Erythroblast (primary cell): ENCODE data around the gene AGFG2.
"Not testable (repeated sequence)": the region's sequence is repeated elsewhere in the genome, so short reads cannot be mapped to it uniquely, and the experiment has no call there.

Experiments used
- DNase-seq, 2 experiments: peaks; one replicate each; lab custom pipeline; 2025; lab: John Stamatoyannopoulos, UW
- GATA1 ChIP-seq: IDR thresholded peaks from 2 replicates; pipeline ENCODE4 v1.6.1; 2011; ENCODE audit warnings: low read depth, mild to moderate bottlenecking, control low read depth, low read length, moderate library complexity
- POLR2A ChIP-seq: IDR thresholded peaks from 2 replicates; pipeline ENCODE4 v1.6.1; 2011; ENCODE audit warnings: mild to moderate bottlenecking, low read length

Gene AGFG2, protein sequence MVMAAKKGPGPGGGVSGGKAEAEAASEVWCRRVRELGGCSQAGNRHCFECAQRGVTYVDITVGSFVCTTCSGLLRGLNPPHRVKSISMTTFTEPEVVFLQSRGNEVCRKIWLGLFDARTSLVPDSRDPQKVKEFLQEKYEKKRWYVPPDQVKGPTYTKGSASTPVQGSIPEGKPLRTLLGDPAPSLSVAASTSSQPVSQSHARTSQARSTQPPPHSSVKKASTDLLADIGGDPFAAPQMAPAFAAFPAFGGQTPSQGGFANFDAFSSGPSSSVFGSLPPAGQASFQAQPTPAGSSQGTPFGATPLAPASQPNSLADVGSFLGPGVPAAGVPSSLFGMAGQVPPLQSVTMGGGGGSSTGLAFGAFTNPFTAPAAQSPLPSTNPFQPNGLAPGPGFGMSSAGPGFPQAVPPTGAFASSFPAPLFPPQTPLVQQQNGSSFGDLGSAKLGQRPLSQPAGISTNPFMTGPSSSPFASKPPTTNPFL

DNA sequence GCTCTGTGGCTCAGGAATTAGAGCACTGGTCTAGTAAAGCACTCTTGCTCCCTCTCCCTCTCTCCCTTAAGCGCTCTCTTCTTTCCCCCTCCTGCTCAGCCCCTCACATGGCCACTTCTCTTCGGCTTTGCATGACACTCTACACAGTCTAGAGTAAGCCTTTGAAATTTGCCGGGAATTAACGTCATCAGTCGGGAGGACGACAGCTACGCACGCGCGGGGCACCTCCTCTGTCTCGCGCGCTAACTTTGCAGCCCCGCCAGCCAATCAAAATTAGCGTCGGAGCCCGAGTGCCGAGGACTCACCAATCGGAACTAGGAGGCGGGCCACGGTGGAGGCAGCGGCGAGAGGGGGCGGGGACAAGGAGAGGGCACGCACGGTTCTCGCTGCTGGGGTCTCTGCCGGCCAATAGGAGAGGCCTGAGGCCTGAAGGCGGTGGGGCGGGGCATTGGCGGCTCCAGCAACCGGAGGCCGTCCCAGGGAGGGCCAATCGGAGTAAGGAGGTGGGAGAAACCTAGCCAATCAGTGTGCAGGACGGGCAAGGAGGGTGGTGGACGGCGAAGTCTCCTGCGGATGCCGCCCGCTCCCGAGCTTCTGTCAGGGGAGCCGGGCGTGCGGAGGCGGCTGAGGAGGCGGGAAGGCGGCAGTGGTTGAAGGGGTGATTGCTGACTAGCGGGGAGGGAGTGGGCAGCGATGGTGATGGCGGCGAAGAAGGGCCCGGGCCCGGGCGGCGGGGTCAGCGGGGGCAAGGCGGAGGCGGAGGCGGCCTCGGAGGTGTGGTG lies at the start of gene AGFG2:
Gene AGFG2 (plus strand): TSS at position 550 of the 782 bp plus-strand sequence. CDS start 144 bp downstream, at position 694.
- no peak for TF ChIP-seq GATA1
- TF ChIP-seq POLR2A, result peak; percentile 87
- peak; percentile 100 for DNase-seq

DNA sequence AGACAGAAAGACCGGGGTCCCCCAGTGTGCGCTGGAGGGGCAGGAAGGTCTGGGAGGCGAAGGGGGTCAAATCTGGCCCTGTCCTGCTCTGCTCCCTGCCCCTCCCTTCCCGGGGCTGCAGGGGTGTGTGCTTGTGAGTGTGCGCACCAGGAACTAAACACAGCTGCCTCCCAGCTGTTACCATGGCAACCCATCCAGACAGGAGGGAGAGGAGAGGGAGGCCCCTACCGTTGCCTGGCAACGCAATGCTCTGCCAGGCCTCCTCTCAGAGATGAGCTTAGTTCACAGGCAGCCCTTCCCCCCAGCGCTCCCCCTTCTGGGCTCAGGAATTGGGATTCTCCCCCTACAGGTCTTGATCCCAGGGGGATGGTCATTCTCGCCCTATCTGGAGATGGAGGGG lies 49.2 kb upstream of the AGFG2 start:
- DNase-seq, result peak; percentile 86 to 90
- TF ChIP-seq POLR2A (no peak), GATA1 (no peak)

DNA sequence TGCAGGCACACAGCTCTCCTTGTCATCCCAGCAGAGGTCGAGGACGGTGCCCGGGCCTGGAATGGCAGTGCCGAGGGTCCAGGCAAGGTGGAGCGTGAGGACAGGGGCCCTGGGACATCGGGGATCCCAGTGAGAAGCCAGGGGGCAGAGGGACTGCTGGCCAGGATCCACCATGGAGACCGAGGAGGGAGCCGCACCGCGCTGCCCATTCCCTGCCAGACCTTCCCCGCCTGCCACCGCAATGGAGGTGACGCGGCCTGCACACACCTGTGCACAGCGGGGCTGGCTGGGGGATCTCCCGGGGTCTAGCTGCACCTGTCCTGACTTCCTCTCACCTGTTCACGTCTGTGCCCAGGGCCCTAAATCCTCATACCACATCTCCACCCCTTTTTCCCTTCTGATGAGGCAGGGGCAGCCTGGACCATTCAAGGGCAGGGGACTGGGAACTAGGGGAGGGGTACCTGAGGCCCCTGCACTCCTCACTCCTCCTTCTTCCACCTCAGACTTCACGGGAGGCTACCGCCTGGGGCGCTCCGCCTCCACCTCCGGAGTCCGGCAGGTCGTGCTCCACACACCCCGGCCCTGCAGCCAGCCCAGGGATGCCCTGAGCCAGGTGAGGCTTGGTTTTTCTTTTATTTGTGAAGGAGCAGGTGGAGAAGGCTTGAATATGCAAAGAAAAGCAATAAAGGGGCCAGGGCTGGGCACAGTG lies 48.4 kb upstream of the AGFG2 start:
- no peak for TF ChIP-seq POLR2A
- TF ChIP-seq GATA1, result no peak
- no peak for DNase-seq

DNA sequence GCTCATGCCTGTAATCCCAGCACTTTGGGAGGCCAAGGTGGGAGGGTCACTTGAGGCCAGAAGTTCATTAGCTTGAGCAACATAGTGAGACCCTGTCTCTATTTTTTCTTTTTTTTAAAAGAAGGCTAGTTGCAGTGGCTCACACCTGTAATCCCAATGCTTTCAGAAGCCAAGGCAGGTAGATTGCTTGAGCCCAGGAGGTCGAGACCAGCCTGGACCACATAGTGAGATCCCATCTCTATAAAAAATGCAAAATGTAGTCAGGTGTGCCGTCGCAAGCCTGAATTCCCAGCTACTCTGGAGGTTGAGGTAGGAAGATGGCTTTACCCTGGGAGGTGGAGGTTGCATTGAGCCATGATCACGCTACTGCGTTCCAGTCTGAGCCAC lies 47.8 kb upstream of the AGFG2 start:
- DNase-seq, result no peak
- no peak for TF ChIP-seq GATA1
- no peak for TF ChIP-seq POLR2A

DNA sequence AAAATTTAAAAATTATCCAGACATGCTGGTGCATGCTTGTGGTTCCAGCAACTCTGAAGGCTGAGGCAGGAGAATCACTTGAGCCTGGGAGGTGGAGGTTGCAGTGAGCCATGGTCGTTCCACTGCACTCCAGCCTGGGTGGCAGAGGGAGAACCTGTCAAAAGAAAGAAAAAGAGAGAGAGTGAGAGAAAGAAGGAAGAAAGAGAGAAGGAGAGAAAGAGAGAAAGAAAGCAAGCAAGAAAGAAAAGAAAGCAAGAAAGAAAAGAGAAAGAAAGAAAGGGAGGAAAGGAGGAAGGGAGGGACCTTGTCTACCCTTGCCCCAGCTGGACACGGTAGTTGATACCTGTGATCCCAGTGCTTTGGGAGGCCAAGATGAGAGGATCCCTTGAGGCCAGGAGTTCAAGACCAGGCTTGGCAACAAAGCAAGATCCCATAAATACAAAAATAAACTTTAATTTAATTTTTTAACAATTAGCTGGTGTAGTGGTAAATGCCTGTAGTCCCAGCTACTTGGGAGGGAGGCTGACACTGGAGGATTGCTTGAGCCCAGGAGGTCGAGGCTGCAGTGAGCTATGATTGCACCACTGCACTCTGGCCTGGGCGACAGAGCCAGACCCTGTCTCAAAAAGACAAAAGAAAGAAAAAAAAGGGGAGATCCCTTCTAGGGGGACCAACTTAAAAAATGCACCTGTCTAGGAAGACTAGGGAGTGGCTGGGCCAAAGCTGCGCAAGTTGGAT lies 46.1 kb upstream of the AGFG2 start:
- TF ChIP-seq POLR2A (no peak), GATA1 (no peak)
- no peak for DNase-seq

DNA sequence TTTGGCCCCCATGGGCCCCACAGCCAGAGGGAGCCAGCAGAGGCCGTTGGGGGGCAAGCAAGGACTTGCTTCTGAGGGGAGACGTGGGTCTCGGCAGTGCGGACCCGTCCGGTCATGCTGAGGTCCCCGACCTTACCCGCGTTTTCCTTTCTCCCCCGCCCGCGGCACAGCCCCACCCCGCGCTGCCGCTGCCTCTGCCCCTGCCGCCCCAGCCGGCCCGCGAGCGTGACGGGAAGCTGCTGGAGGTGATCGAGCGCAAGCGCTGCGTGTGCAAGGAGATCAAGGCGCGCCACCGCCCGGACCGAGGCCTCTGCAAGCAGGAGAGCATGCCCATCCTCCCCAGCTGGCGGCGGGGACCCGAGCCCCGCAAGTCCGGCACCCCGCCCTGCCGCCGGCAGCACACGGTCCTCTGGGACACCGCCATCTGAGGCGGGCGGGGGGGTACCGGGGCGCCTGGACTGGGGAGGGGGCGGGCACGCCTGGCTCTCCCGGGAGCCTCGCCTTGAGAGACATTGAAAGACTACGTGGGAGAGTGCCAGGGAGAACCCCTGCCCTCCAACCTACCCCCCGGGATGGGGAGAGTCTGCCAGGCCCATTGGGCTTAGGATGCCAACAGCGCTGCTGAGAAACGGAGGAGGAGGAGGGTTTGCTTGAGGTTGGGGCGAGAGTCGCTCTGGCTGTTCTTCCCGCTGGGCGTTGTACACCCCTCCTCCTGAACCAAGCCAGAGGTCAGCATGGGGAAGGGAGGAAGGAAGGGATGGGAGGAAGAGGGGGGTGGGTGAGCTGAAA lies 45.3 kb upstream of the AGFG2 start:
- TF ChIP-seq POLR2A, result no peak
- no peak for TF ChIP-seq GATA1
- DNase-seq, result peak; percentile 81 to 82

DNA sequence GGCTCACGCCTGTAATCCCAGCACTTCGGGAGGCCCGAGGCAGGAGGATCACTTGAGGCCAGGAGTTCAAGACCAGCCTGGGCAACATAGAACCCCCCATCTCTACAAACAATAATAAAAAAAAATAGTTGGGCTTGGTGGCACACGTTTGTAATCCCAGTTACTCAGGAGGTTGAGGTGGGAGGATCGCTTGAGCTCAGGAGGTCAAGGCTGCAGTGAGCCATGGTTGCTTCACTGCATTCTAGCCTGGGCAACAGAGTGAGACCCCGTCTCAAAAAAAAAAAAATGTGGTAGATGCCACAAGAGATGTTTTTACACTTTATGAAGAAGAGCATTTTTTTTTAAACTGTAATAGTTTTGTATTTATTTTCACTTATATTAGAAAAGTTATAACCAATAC lies 42.5 kb upstream of the AGFG2 start:
- TF ChIP-seq POLR2A (no peak), GATA1 (no peak)
- no peak for DNase-seq

DNA sequence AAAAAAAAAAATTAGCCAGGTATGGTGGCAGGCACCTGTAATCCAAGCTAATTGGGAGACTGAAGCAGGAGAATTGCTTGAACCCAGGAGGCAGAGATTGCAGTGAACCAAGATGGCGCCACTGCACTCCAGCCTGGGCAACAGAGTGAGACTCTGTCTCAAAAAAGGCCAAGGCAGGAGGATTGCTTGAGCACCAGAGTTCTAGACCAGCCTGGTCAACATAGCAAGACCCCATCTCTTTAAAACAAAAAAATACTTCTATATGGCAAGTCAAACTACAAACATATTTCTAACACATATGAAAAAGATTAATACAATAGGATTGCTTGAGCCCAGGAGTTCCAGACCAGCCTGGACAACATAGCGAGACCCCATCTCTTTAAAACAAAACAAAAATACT lies 38.3 kb upstream of the AGFG2 start:
- DNase-seq, result not testable (repeated sequence)

DNA sequence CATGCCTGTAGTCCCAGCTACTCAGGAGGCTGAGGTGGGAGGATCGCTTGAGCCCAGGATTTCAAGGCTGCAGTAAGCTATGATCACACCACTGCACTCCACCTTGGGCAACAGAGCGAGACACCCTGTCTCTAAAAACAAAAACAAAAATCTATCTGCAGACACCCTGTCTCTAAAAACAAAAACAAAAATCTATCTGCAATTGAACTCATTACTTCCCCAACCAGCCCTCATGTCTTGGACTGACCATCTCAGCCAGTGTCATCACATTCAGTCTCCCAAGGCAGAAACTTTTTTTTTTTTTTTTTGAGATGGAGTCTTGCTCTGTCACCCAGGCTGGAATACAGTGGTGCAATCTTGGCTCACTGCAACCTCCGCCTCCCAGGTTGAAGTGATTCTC lies 35.0 kb upstream of the AGFG2 start:
- DNase-seq, result not testable (repeated sequence)

DNA sequence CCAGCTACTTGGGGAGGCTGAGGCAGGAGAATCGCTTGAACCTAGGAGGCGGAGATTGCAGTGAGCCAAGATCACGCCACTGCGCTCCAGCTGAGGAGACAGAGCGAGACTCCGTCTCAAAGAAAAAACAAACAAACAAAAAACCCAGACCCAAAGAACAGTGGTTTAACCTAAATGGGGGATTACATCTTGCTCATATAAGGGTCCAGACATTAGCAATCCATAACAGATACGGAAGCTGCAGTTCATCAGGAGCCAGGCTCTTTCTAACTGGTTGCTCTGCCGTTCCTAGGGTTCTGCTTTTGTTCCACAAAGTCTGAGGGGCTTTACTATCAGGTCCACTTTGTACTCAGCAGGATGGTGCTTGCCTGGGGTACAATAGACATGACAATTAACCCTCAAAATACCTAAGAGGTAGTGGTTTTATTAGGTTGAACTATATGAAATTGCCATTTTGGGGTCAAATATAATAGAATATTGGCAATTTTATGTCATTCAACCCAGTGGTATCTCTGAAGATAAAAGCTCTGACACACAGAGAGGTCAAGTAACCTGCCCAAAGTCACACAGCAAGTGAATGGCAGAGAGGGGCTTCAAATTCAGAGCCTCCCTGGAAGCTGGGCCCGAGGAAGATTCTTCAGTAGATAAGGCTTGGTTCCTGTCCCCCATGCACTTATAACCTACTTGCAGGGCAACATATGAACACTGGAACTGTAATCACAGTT lies 34.0 kb upstream of the AGFG2 start:
- TF ChIP-seq GATA1 (no peak), POLR2A (no peak)
- no peak for DNase-seq

DNA sequence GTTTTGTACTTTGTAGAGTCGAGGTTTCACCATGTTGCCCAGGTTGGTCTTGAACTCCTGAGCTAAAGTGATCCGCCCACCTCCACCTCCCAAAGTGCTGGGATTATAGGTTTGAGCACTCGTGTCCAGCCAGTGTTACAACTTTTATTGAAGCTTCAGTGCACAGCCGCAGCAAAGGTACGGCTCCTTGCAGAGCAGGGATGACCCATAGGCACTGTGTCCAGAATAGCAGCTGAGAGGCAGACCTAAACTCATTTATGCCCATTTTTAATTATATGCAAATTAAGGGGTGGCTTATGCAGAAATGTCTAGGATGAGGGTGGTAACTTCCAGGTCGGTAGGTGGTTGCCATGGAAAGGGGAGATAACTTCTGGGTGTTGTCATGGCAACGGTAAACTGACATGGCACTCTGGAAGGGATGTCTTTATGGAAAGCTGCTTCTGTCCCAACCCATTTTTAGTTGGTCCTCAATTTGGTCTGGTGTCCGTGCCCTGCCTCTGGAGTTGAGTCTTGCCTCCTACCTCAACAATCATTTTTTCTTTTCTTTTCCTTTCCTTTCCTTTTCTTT lies 32.6 kb upstream of the AGFG2 start:
- peak; percentile 63 to 78 for DNase-seq
- TF ChIP-seq GATA1 (no peak), POLR2A (no peak)

DNA sequence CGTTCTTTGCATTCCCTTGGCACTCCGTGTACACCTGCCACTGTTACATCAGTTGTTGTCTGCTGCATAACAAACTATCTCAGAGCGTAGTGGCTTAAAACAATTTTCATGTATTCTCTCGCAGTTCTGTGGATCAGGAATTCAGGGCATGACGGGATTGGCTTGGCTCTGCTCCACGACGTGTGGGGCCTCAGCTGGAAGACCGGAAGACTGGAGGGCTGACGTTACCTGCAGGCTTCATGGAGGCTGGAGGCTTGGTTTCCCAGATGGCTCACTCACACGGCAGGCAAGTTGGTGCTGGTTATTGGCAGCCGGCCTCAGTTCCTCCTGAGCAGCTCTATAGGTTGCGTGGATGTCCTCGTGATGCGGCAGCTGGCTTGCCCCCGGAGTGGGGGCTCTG lies 29.8 kb upstream of the AGFG2 start:
- no peak for TF ChIP-seq POLR2A
- TF ChIP-seq GATA1, result no peak
- no peak for DNase-seq
